ENCODE measurements around the gene TMEM245.

Gene TMEM245

GRCh38 chr9:109043578-109043977 is 76.2 kb downstream of the TMEM245 start:
- H3K4me1 Mint-ChIP-seq (ENCODE audit: low read depth) = peaks cover 3% of the 10 kb centered on the region
- H3K27me3 Mint-ChIP-seq (ENCODE audit: low read depth) = no peaks in the 10 kb centered on the region
- H3K36me3 Mint-ChIP-seq (ENCODE audit: low read depth) = peaks cover 41% of the 10 kb centered on the region
- no peaks in the 10 kb centered on the region for H3K9me3 Mint-ChIP-seq
- no peak overlapping the region for H3K4me3 Mint-ChIP-seq
- H3K27ac Mint-ChIP-seq = no peak overlapping the region

DNA sequence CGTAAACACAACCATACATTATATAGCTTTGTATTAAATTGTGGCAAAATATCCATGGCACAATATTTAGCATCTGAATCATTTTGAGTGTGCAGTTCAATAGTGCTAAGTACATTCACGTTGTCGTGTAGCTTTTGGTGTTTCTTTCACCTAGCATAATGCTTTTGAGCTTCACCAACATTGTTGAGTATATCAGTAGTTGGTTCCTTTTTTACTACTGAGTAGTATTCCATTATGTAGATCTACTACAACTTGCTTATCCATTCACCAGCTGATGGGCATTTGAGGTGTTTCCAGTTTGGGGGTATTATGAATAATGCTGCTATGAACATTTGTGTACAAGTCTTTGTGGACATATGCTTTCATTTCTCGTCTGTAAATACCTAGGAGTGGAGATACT is 79.2 kb downstream of the TMEM245 start:
- no peak overlapping the region for H3K27ac Mint-ChIP-seq
- no peak overlapping the region for H3K4me3 Mint-ChIP-seq
- H3K36me3 Mint-ChIP-seq (ENCODE audit: low read depth) = peaks cover 31% of the 10 kb centered on the region
- H3K27me3 Mint-ChIP-seq (ENCODE audit: low read depth) = no peaks in the 10 kb centered on the region
- no peaks in the 10 kb centered on the region for H3K9me3 Mint-ChIP-seq
- no peaks in the 10 kb centered on the region for H3K4me1 Mint-ChIP-seq (ENCODE audit: low read depth)

DNA sequence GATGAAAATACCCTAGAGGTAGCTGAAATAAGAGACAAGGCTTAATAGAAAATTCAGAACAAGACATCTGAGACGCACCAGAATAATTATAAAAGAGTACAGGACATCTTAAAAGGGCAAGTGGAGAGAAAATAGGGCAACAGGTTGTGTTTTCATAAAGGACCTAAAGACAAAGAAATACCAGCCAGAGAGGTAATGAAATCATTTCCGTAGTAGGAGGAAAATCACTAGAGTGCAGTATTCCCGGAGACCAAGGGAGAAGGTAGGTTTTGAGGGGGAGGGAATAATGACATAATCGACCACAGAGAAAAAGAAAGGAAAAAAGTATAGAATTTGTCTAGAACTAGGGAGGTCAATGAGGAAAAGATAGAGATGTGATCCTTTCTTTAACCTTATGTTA is 80.2 kb downstream of the TMEM245 start:
- Mint-ChIP-seq H3K27ac (no peak overlapping the region), H3K4me1 (ENCODE audit: low read depth) (no peaks in the 10 kb centered on the region), H3K9me3 (no peaks in the 10 kb centered on the region), H3K36me3 (ENCODE audit: low read depth) (peaks cover 25% of the 10 kb centered on the region), H3K4me3 (no peak overlapping the region), H3K27me3 (ENCODE audit: low read depth) (no peaks in the 10 kb centered on the region)

DNA sequence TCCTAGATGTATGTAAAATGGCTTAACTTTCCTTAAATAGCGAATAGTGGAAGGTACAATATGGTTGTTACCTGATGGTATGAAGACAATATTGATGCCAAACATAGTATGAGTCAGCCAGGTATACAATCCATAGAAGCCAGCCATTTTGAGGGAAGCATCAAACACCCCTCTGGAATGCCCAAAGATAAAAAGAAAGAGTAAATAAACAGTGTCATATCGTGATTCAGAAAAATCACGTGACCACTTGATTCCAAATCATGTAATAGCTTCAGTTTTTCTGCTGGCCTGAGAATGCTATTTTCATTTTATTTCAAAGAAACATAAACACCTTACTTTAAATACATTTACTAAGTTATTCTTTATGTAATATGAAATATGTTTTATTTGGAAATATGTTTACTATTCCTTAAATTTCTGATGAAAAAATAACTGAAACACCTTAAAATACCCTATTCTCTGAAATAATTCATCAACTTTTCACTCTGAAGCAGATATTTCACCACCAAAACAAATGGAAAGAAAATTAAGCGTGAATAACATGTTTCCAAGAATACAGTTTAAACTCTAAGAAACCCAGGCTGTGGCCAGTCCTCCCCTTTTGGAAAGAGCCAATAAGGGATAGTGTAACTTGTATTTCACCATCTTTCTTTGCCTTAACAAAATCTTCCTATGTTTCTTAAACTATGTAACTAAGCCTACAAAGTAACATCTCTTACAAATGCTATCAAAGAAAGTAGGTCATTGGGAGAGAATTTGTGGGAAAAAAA is 81.6 kb downstream of the TMEM245 start:
- H3K27me3 Mint-ChIP-seq (ENCODE audit: low read depth) = no peaks in the 10 kb centered on the region
- no peaks in the 10 kb centered on the region for H3K4me1 Mint-ChIP-seq (ENCODE audit: low read depth)
- H3K36me3 Mint-ChIP-seq (ENCODE audit: low read depth) = peaks cover 23% of the 10 kb centered on the region
- H3K27ac Mint-ChIP-seq = no peak overlapping the region
- no peak overlapping the region for H3K4me3 Mint-ChIP-seq
- no peaks in the 10 kb centered on the region for H3K9me3 Mint-ChIP-seq

DNA sequence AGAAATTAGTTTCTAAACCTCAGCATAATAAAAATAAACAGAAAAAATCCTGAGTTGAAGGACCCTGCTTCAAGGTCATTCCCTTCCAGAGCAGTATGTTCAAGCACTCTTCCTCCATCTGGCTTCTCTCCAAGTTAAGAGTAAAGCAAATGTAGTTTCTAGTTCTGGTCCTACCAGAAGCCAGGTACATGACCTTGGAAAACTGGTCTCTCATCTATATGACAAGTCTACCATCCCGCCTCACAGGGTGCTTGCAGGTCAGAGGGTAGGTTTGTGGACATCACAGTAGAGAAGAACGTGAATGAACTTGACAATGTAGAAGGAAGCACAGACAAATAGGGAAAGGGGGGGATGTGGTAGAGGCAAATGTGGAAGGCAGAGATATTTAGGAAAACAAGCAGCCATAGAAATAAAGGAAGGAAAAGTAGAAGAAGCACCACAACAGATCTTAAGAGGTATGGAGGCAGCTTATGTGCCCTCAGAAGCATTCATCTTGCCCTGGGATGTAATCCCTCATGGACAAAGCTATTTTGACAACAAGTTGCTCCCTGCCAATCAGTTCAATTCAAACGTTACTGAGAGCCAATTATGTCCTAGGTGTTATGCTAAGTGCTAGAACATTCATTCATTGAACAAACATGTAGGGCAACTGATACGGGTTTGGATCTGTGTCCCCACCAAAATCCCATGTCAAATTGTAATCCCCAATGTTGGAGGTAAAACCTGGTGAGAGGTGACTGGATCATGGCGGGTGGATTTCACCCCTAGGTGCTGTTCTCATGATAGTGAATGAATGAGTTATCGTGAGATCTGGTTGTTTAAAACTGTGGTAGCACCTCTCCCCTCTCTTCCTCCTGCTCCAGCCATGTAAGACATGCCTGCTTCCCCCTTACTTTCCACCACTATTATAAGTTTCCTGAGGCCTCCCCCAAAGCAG is 82.7 kb downstream of the TMEM245 start:
- Mint-ChIP-seq H3K36me3 (ENCODE audit: low read depth) (peaks cover 23% of the 10 kb centered on the region), H3K4me3 (no peak overlapping the region), H3K4me1 (ENCODE audit: low read depth) (no peaks in the 10 kb centered on the region), H3K27ac (no peak overlapping the region), H3K27me3 (ENCODE audit: low read depth) (no peaks in the 10 kb centered on the region), H3K9me3 (no peaks in the 10 kb centered on the region)

- Mint-ChIP-seq H3K9me3 (no peaks in the 10 kb centered on the region), H3K27ac (no peak overlapping the region), H3K4me1 (ENCODE audit: low read depth) (no peaks in the 10 kb centered on the region), H3K27me3 (ENCODE audit: low read depth) (no peaks in the 10 kb centered on the region), H3K36me3 (ENCODE audit: low read depth) (peaks cover 22% of the 10 kb centered on the region), H3K4me3 (no peak overlapping the region)
These were observed 83.9 kb downstream of the TMEM245 start for GRCh38 chr9:109035684-109036423.

GRCh38 chr9:109033941-109034700 is 85.6 kb downstream of the TMEM245 start:
- Mint-ChIP-seq H3K4me1 (ENCODE audit: low read depth) (no peaks in the 10 kb centered on the region), H3K4me3 (no peak overlapping the region), H3K9me3 (no peaks in the 10 kb centered on the region), H3K36me3 (ENCODE audit: low read depth) (peaks cover 22% of the 10 kb centered on the region), H3K27me3 (ENCODE audit: low read depth) (no peaks in the 10 kb centered on the region), H3K27ac (no peak overlapping the region)

- Mint-ChIP-seq H3K36me3 (ENCODE audit: low read depth) (peaks cover 21% of the 10 kb centered on the region), H3K27ac (no peak overlapping the region), H3K27me3 (ENCODE audit: low read depth) (no peaks in the 10 kb centered on the region), H3K9me3 (no peaks in the 10 kb centered on the region), H3K4me3 (no peak overlapping the region), H3K4me1 (ENCODE audit: low read depth) (no peaks in the 10 kb centered on the region)
These were observed 88.5 kb downstream of the TMEM245 start for GRCh38 chr9:109031241-109031640.

- Mint-ChIP-seq H3K9me3 (no peaks in the 10 kb centered on the region), H3K27ac (no peak overlapping the region), H3K4me1 (ENCODE audit: low read depth) (no peaks in the 10 kb centered on the region), H3K4me3 (no peak overlapping the region), H3K27me3 (ENCODE audit: low read depth) (no peaks in the 10 kb centered on the region), H3K36me3 (ENCODE audit: low read depth) (peaks cover 17% of the 10 kb centered on the region)
These were observed 89.3 kb downstream of the TMEM245 start for GRCh38 chr9:109030426-109030825.

GRCh38 chr9:109028457-109028856 is 91.3 kb downstream of the TMEM245 start:
- H3K4me1 Mint-ChIP-seq (ENCODE audit: low read depth) = no peaks in the 10 kb centered on the region
- H3K36me3 Mint-ChIP-seq (ENCODE audit: low read depth) = peaks cover 16% of the 10 kb centered on the region
- H3K4me3 Mint-ChIP-seq = no peak overlapping the region
- no peaks in the 10 kb centered on the region for H3K27me3 Mint-ChIP-seq (ENCODE audit: low read depth)
- H3K9me3 Mint-ChIP-seq = no peaks in the 10 kb centered on the region
- H3K27ac Mint-ChIP-seq = no peak overlapping the region

DNA sequence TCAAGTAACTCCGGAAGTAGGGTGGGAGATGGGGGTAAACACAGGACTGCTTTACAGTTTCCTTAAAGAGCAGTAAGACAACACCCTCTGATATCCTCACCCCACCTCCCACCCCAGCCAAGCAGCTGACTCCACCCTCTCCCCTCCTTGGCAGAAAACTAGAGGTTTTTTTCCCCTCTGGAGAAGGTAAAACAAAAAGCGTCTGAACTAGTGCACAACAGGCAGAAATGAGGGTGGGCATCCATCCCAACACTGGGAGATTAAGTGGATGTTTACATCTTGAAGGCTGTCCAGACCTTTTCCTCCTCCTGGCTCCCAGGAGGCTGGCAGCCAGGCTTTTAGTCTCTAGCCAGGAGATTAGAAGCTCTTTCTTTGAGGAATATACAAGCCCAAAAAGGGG is 92.6 kb downstream of the TMEM245 start:
- Mint-ChIP-seq H3K9me3 (no peaks in the 10 kb centered on the region), H3K4me3 (no peak overlapping the region), H3K4me1 (ENCODE audit: low read depth) (no peaks in the 10 kb centered on the region), H3K27ac (no peak overlapping the region), H3K36me3 (ENCODE audit: low read depth) (peaks cover 13% of the 10 kb centered on the region), H3K27me3 (ENCODE audit: low read depth) (no peaks in the 10 kb centered on the region)

- Mint-ChIP-seq H3K27me3 (ENCODE audit: low read depth) (no peaks in the 10 kb centered on the region), H3K9me3 (no peaks in the 10 kb centered on the region), H3K4me3 (no peak overlapping the region), H3K27ac (no peak overlapping the region), H3K36me3 (ENCODE audit: low read depth) (peaks cover 10% of the 10 kb centered on the region), H3K4me1 (ENCODE audit: low read depth) (no peaks in the 10 kb centered on the region)
These were observed 93.4 kb downstream of the TMEM245 start for GRCh38 chr9:109026306-109026705.

DNA sequence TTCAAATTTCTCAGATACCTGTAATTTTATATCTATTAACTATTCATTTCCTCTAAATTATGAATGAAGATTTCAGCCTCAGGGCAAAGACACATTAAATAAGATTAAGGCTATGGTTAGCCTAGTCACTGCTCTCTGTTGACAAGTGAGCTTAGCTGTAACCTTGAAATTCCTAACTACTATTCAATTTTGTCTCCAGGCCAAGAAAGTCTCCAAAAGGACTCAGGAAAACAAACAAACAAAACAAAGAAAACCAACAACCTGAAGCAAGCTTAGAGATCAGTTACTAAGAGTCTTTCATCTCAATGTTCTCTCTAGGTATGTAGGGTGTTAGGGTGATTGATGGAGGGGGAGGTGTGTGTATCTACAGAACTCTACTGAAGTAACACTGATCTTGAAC is 96.9 kb downstream of the TMEM245 start:
- no peaks in the 10 kb centered on the region for H3K4me1 Mint-ChIP-seq (ENCODE audit: low read depth)
- no peaks in the 10 kb centered on the region for H3K9me3 Mint-ChIP-seq
- H3K4me3 Mint-ChIP-seq = no peak overlapping the region
- H3K36me3 Mint-ChIP-seq (ENCODE audit: low read depth) = peaks cover 17% of the 10 kb centered on the region
- no peaks in the 10 kb centered on the region for H3K27me3 Mint-ChIP-seq (ENCODE audit: low read depth)
- H3K27ac Mint-ChIP-seq = no peak overlapping the region
